Testis (tissue), 2 donors: ENCODE measurements around the gene PMFBP1.

ENCODE experiments used
- POLR2A ChIP-seq: fragments of 450-650 bp; IDR thresholded peaks from one replicate; pipeline ENCODE4 v1.6.1; 2017; ENCODE audit warnings: antibody characterized with exemption, mild to moderate bottlenecking, moderate library complexity
- TF ChIP-seq, protein P1 (sequence below), 3 experiments: fragments of 450-650 bp in 2 of 3; fragments of 200-600 bp in 1 of 3; sonication (generic) in 1 of 3; IDR thresholded peaks; one replicate each; pipeline ENCODE4 v1.5.1; 2016 to 2019; ENCODE audit warnings: antibody characterized with exemption in 3 of 3, mild to moderate bottlenecking in 2 of 3, moderate library complexity in 1 of 3

DNA sequence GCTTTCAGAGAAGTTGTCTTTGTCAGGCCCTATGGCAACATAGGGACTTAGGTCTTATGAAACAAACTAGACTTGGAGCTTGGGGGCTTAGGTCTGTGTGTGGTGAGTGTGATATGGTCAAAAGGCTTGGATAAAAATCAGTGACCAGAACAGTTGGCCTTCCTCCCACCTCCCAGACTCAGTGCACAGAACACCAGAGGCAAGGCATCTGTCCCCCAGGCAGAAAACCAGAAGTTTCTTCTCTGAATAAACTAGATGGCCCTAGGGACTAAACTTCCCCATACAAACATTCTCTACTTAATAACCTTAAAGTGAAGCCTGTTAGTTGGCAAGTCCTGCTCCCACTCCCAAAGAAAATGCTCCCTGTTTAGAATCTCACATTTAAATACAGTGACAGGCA, 39.2 kb upstream of the PMFBP1 start:
- TF ChIP-seq, protein P1, sequence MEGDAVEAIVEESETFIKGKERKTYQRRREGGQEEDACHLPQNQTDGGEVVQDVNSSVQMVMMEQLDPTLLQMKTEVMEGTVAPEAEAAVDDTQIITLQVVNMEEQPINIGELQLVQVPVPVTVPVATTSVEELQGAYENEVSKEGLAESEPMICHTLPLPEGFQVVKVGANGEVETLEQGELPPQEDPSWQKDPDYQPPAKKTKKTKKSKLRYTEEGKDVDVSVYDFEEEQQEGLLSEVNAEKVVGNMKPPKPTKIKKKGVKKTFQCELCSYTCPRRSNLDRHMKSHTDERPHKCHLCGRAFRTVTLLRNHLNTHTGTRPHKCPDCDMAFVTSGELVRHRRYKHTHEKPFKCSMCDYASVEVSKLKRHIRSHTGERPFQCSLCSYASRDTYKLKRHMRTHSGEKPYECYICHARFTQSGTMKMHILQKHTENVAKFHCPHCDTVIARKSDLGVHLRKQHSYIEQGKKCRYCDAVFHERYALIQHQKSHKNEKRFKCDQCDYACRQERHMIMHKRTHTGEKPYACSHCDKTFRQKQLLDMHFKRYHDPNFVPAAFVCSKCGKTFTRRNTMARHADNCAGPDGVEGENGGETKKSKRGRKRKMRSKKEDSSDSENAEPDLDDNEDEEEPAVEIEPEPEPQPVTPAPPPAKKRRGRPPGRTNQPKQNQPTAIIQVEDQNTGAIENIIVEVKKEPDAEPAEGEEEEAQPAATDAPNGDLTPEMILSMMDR (IDR thresholded peaks at IDR 0.05) = no peak
- TF ChIP-seq POLR2A = no peak
